Pons (tissue), 1 donor: ENCODE data around the gene GFRA4.

ENCODE experiments used
- DNase-seq: peaks from one replicate; pipeline ENCODE4 v3.0.0-alpha.2; 2016; ENCODE audit warnings: low spot score

Gene GFRA4

DNA sequence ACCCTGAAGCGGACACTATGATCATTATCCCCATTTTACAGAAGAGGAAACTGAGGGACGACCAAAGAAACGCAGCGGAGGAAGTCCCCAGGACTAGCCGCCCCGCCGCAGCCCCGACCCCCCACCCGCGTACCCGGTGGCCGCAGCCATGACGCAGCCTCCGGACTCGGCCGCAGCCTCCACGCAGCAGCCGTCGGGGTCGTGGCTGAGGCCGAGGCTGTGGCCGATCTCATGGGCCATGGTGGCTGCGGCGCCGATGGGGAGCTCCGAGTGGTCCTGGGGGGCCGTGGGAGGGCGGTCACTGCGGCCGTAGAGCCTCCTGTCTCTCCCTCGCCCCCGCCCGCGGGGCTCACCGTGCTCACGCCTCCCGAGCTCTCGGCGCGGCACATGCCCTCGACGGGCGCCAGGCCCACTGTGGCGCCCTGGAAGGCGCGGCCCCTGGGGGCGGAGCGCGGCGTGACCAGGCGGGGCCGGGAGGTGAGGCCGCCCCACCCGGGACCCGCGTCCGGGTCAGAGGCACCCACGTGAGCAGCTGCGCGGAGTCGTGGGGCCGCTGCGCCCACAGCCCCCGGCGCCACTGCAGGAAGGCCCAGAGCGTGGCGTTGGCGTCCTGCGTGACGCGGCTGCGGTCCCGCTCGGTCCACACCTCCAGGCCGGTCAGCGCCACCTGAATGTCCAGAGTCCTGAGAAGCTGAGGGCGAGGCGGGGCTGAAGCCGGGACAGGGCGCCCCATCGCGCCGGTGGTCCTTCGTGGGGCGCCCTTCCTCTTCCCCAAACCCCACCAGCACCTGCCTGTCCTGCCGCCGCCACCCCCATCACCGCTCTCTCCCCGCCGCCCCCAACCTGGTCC, 10.2 kb upstream of the GFRA4 start:
- no peak for DNase-seq

- no peak for DNase-seq
Observed at GRCh38 chr20:3672547-3673171, 9.5 kb upstream of the GFRA4 start.

- DNase-seq: no peak
Observed at GRCh38 chr20:3671986-3672546, 8.9 kb upstream of the GFRA4 start.

DNA sequence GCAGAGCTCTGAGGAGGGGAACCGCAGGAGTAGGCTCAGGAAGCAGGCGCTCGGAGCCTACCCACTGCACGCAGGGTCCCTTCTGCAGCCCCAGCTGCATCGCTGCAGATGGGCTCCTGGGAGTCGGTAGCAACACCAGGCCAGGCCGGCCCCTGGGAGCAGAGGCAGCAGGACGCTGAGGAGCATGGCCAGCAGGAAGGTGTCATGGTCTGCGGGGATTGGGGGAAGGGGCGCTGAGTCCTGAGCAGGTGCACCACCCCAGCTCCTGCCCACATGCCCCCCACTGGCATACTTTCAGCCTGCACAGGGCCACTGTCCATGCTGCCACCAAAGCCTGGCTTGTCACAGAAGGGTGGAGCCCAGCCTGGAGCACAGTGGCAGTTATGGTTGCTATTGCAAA, 7.7 kb upstream of the GFRA4 start:
- no peak for DNase-seq

DNA sequence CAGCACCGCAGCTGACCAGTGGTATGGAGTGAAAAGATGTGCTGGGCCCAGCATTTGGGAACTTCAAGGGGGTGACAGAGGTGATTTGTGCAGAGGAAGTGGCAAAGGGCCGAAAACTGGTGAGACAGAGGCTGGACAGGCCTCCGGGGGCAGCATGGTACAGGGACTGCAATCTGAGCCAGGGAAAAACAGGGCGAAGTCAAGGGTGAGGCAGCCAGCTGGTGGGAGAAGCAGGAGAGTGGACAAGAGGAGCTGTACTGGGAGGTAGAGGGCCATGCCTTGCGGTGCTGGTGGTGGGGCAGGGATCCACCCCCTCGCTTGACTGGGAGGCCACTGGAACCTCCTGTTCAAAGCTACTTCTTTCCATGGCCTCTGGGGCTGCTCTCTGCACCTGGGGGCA, 7.3 kb upstream of the GFRA4 start:
- no peak for DNase-seq

DNA sequence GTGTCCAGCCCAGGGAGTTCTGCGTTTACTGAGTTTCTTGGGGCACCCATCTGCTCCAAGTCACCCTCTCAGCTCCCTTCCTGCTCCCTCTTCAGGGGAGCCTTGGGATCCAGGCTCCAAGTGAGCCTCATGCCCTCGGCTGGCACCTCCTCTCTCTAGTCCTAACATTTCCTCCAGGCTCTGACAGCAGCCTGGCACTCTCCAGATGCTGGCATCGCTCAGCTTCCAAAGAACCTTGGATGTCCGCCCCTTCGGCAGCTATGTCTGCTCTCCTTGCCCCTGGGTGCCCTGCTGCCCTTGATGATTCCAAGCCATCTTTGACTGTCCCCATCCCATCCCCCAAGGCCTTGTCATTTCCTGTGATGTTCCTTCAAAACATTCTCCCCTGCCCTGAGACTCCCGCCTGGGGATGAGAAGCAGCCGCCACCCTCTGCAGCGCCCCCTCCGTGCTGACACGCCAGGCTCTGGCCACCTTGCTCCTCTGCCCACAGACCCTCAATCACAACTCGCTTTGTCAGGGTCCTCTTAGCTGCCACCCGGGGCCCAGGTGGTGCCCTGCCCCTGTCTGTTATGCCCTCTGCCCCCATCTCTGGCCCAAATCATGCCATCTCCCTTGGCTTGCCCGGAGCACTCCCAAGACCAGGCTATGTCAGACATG, 6.6 kb upstream of the GFRA4 start:
- DNase-seq: no peak

GRCh38 chr20:3667434-3668037, 4.3 kb upstream of the GFRA4 start:
- no peak for DNase-seq

DNA sequence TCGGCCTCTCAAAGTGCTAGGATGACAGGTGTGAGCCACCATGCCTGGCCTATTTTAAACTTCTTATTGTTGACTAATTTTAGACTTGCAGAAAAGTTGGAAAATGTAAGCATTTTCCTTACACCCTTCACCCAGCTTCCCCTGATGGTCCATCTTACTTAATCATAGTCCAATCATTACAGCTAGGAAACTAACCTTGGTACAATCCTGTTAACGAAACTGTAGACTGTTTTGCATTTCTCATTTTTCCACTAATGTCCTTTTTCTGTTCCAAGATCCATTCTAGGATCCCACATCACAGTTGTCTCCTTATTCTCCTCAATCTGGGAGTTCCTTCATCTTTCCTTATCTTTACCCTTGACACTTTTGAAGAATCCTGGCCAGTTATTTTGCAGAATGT, 659 bp upstream of the GFRA4 start:
- DNase-seq: no peak

DNA sequence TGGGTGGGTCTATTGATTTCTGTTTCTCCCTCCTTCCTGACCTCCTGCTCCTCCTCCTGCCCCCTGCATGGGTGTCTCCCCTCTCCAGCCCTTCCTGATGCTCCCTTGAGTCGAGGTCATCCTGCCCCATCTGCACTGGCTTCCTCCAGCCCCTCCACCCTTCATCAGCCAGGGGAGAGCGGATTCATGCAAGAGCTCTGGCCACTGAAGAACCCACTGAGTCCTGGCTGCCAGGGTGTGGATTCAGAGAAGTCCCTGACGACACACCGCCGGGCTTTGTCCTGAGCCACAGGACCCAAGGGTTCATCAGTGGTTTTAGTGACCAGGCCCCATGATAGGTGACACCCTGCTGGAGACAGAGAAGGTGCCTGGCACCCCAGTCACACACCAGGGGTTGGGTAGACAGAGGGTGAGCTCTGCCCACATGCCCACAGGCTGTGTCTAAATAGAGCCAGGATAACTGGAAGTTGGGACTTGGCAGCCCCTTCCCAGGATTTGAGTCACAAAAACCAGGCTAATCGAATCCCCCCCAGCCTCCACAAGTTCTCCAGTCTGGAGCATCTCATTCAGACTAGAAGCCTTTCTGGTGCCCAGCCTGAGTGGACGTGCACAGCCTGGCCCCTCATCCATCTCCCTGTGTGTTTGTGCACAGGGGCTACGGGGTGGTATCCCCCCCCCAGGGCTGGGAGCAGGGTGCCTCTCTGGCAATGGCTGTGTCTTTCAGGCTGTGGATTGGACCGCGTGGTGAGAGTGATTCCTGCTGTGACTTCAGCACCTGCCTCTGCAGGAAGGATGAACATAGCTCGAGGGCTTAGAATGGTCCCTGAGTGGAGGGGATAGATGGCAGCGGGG, 1.2 kb downstream of the GFRA4 start:
- no peak for DNase-seq

GRCh38 chr20:3661060-3661813, 2.0 kb downstream of the GFRA4 start:
- no peak for DNase-seq

DNA sequence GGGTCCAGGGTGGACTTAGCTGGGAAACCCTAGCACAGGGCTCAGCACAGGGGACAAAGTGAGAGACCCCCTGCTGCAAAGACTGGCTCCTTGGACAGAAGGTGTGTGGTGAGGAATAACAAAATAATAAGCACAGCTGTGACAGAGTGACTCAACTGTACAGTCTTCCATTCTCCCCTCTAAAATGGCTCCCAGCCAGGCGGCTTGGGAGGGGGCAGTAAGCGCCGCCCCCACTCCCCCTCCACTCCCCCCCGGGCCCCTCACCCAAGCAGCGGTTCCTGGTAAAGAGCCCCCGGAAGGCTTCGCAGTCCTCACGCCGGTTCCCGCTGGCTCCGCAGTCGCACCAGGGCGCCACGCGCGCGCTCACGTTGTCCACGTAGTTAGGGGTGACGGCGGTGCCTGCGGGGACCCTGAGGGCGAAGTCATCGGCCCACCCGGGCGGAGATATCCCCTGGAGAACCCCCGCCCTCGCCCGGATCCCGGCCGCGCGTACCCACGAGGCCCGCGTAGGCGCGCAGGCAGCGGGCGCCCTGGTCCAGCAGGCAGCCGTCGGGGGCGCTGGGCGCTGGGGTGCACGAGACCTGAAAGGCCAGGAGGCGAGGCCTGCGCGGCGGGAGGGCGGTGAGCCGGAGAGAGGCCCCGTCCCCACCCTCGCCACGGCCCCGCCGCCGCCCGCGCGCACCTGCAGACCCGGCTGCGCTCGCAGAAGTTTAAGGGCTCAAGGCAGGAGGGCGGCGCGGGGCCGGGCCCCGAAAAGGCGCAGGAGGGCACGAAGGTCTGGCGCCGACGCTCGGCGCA, 2.7 kb downstream of the GFRA4 start:
- no peak for DNase-seq

GRCh38 chr20:3659492-3660261, 3.5 kb downstream of the GFRA4 start:
- no peak for DNase-seq

DNA sequence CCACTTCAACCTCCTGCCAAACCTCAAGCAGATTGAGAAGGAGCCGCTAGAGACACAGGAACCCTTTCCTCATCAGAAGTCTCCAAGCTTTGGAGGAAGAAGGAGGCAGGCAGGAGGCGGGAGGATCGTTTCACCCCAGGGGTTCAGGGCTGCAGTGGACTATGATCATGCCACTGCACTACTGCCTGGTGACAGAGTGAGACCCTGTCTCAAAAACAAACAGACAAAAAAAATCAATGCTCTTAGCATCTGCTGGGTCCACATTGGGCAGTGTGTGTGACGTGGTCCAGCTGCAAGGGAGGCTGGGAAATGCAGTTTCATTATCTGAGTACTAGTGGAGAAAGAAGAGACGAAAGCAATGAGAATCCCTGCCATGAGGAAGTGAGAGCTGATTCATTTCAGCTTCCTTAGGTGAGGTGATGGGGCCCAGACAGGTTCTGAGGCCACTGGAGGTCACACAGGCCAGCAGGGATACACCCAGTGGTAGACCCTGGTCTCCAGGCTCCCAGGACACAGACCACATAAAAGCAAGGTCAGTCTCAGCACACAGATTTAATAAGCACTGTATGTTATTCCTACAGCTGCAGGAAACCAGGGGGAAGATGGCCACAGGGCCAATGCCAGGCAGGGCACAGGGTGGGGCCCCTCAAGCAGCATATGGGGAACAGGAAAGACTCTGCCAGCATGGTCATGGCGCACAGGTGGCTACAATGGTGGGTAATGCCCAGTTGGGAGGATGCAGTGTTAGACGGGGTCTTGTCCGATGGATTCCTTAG, 4.3 kb downstream of the GFRA4 start:
- peak; percentile 14 for DNase-seq

GRCh38 chr20:3658019-3658715, 5.0 kb downstream of the GFRA4 start:
- DNase-seq: no peak

- no peak for DNase-seq
Observed at GRCh38 chr20:3655131-3655405, 8.1 kb downstream of the GFRA4 start.

GRCh38 chr20:3654326-3655130, 8.7 kb downstream of the GFRA4 start:
- no peak for DNase-seq

DNA sequence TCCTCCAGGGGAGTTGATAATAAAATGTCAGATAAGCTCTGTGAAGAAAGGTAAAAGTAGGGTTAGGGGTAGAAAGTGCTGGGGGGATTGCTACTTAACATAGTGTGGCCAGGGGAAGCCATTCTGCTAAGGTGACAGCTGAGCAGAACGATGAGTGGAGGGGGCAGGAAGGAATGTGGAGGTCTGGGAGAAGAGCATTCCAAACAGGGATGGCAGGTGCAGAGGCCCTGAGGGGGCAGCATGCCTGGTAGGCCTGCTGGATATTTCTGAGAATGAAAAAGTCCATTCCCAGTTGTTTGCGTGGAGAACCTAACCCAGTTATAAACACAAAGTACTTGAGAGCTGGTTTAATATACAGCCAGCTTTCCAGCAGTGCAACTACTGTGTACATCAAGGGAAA, 9.3 kb downstream of the GFRA4 start:
- no peak for DNase-seq
